GM23338 (cell line): ENCODE data around the gene FXYD2.

Source experiments
- CREB1 ChIP-seq: fragments of 250-450 bp; sonication (Bioruptor Pico); IDR thresholded peaks from 2 replicates; pipeline ENCODE4 v1.5.0; 2020; ENCODE audit warnings: low read depth, mild to moderate bottlenecking, moderate library complexity
- EZH2 ChIP-seq: fragments of 200-600 bp; sonication (generic); IDR thresholded peaks from one replicate; pipeline ENCODE4 v1.8.0; 2017; ENCODE audit warnings: antibody characterized with exemption, mild to moderate bottlenecking, low read depth; ENCODE audit not compliant: unreplicated experiment
- EZH2phosphoT487 ChIP-seq: fragments of 200-600 bp; sonication (generic); IDR thresholded peaks from one replicate; pipeline ENCODE4 v1.8.1; 2018; ENCODE audit warnings: antibody characterized with exemption; ENCODE audit not compliant: unreplicated experiment
- JUNB ChIP-seq: IDR thresholded peaks from one replicate; pipeline ENCODE4 v1.6.1; 2016; ENCODE audit warnings: antibody characterized with exemption; ENCODE audit not compliant: unreplicated experiment
- POLR2AphosphoS5 ChIP-seq: IDR thresholded peaks from 2 replicates; pipeline ENCODE4 v1.6.1; 2016; ENCODE audit warnings: antibody characterized with exemption, low read depth
- STAT1 ChIP-seq: IDR thresholded peaks from one replicate; pipeline ENCODE4 v1.6.1; 2016; ENCODE audit warnings: antibody characterized with exemption; ENCODE audit not compliant: unreplicated experiment
- ZNF114 ChIP-seq: fragments of 250-450 bp; sonication (Bioruptor Pico); IDR thresholded peaks from 2 replicates; pipeline ENCODE4 v1.5.0; 2020; ENCODE audit warnings: mild to moderate bottlenecking, moderate library complexity
- TF ChIP-seq, protein P1 (sequence below), 2 experiments: fragments of 200-600 bp in 1 of 2; sonication (generic) in 1 of 2; conservative IDR thresholded peaks; 2 replicates each; pipeline versions ENCODE4 v1.5.1 to v1.6.1; 2016 to 2017; ENCODE audit warnings: antibody characterized with exemption in 2 of 2, low read depth in 2 of 2, mild to moderate bottlenecking in 2 of 2, moderate library complexity in 1 of 2
- TF ChIP-seq, protein P2 (sequence below): IDR thresholded peaks from one replicate; pipeline ENCODE4 v1.6.1; 2018; ENCODE audit warnings: antibody characterized with exemption; ENCODE audit not compliant: unreplicated experiment
- TF ChIP-seq, protein P3 (sequence below): IDR thresholded peaks from 2 replicates; pipeline ENCODE4 v1.6.1; 2016; ENCODE audit warnings: antibody characterized with exemption

DNA sequence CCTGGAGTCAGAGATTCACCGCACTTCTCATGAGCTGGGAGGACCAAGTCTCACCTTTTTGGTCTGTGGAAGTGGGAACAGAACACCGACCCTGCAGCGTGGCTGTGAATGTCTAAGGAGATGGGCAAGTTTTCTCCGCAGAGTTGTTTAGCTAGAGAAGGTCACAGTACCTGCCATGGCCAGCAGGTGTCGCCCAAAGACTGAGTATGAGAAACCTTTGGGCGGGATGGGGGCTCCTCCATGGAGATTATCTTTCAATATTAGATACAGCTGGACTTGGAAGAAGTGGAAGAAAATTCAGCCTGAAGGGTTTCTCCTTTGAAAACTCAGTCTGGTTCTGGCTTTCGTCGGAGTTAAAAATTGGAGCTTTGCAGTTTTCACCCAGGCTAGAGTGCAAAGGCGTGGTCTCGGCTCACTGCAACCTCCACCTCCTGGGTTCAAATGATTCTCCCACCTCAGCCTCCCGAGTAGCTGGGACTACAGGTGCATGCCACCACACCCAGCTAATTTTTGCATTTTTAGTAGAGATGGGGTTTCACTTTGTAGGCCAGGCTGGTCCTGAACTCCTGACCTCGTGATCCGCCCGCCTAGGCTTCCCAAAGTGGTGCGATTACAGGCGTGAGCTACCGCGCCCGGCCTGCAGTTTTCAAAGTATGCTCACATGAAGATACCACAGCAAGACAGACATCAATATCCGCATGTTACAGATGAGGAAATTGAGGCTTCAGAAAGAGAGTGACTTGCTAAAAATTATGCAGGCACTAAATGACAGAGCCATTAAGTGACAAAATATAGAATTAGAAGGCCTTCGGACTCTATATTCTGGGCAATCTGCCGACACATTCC is 16.8 kb downstream of the FXYD2 start:
- no peak for TF ChIP-seq POLR2AphosphoS5
- TF ChIP-seq, protein P1, sequence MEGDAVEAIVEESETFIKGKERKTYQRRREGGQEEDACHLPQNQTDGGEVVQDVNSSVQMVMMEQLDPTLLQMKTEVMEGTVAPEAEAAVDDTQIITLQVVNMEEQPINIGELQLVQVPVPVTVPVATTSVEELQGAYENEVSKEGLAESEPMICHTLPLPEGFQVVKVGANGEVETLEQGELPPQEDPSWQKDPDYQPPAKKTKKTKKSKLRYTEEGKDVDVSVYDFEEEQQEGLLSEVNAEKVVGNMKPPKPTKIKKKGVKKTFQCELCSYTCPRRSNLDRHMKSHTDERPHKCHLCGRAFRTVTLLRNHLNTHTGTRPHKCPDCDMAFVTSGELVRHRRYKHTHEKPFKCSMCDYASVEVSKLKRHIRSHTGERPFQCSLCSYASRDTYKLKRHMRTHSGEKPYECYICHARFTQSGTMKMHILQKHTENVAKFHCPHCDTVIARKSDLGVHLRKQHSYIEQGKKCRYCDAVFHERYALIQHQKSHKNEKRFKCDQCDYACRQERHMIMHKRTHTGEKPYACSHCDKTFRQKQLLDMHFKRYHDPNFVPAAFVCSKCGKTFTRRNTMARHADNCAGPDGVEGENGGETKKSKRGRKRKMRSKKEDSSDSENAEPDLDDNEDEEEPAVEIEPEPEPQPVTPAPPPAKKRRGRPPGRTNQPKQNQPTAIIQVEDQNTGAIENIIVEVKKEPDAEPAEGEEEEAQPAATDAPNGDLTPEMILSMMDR (conservative IDR thresholded peaks at IDR 0.05; ENCODE audit: low read depth in 2 of 2), result peak; percentile 85 to 91
- no peak for TF ChIP-seq JUNB
- TF ChIP-seq, protein P2, sequence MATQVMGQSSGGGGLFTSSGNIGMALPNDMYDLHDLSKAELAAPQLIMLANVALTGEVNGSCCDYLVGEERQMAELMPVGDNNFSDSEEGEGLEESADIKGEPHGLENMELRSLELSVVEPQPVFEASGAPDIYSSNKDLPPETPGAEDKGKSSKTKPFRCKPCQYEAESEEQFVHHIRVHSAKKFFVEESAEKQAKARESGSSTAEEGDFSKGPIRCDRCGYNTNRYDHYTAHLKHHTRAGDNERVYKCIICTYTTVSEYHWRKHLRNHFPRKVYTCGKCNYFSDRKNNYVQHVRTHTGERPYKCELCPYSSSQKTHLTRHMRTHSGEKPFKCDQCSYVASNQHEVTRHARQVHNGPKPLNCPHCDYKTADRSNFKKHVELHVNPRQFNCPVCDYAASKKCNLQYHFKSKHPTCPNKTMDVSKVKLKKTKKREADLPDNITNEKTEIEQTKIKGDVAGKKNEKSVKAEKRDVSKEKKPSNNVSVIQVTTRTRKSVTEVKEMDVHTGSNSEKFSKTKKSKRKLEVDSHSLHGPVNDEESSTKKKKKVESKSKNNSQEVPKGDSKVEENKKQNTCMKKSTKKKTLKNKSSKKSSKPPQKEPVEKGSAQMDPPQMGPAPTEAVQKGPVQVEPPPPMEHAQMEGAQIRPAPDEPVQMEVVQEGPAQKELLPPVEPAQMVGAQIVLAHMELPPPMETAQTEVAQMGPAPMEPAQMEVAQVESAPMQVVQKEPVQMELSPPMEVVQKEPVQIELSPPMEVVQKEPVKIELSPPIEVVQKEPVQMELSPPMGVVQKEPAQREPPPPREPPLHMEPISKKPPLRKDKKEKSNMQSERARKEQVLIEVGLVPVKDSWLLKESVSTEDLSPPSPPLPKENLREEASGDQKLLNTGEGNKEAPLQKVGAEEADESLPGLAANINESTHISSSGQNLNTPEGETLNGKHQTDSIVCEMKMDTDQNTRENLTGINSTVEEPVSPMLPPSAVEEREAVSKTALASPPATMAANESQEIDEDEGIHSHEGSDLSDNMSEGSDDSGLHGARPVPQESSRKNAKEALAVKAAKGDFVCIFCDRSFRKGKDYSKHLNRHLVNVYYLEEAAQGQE, result no peak
- TF ChIP-seq CREB1, result no peak
- TF ChIP-seq EZH2, result no peak
- no peak for TF ChIP-seq EZH2phosphoT487
- TF ChIP-seq ZNF114, result no peak
- TF ChIP-seq, protein P3, sequence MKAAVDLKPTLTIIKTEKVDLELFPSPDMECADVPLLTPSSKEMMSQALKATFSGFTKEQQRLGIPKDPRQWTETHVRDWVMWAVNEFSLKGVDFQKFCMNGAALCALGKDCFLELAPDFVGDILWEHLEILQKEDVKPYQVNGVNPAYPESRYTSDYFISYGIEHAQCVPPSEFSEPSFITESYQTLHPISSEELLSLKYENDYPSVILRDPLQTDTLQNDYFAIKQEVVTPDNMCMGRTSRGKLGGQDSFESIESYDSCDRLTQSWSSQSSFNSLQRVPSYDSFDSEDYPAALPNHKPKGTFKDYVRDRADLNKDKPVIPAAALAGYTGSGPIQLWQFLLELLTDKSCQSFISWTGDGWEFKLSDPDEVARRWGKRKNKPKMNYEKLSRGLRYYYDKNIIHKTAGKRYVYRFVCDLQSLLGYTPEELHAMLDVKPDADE, result no peak
- TF ChIP-seq STAT1, result no peak
